HG03060 (cell line): ENCODE data around the gene NUDT21.
"Not testable (repeated sequence)": the region's sequence is repeated elsewhere in the genome, so short reads cannot be mapped to it uniquely, and the experiment has no call there.

Experiments
- ATAC-seq: cut with Tn5 transposase; IDR thresholded peaks from one replicate; pipeline ENCODE4 v1.9.1; 2021; ENCODE audit warnings: low read depth, moderate number of reproducible peaks; ENCODE audit not compliant: unreplicated experiment

NUDT21 gene

GRCh38 chr16:56382459-56382858, 68.7 kb downstream of the NUDT21 start:
- no peak for ATAC-seq

GRCh38 chr16:56380778-56381485, 70.2 kb downstream of the NUDT21 start:
- not testable (repeated sequence) for ATAC-seq
